Suprapubic skin (tissue), 3 donors: ENCODE results near the gene ALDH7A1.

Experiments used
- EP300 ChIP-seq: sonication (generic); formaldehyde crosslinking; IDR thresholded peaks from one replicate; pipeline ENCODE4 v1.6.1; 2017; ENCODE audit warnings: antibody characterized with exemption
- TF ChIP-seq, protein P1 (sequence below), 2 donors: fragments of 200-600 bp in 1 of 2; fragments of 450-650 bp in 1 of 2; sonication (generic) in 1 of 2; IDR thresholded peaks; one replicate each; pipeline ENCODE4 v1.5.1; 2016 to 2019; ENCODE audit warnings: antibody characterized with exemption in 2 of 2, mild to moderate bottlenecking in 1 of 2, moderate library complexity in 1 of 2

GRCh38 chr5:126603402-126603991 is 8.5 kb upstream of the ALDH7A1 start:
- TF ChIP-seq, protein P1, sequence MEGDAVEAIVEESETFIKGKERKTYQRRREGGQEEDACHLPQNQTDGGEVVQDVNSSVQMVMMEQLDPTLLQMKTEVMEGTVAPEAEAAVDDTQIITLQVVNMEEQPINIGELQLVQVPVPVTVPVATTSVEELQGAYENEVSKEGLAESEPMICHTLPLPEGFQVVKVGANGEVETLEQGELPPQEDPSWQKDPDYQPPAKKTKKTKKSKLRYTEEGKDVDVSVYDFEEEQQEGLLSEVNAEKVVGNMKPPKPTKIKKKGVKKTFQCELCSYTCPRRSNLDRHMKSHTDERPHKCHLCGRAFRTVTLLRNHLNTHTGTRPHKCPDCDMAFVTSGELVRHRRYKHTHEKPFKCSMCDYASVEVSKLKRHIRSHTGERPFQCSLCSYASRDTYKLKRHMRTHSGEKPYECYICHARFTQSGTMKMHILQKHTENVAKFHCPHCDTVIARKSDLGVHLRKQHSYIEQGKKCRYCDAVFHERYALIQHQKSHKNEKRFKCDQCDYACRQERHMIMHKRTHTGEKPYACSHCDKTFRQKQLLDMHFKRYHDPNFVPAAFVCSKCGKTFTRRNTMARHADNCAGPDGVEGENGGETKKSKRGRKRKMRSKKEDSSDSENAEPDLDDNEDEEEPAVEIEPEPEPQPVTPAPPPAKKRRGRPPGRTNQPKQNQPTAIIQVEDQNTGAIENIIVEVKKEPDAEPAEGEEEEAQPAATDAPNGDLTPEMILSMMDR (IDR thresholded peaks at IDR 0.05) = no peak
- no peak for TF ChIP-seq EP300
